Vagina (tissue), 2 donors: ENCODE results near the gene GPR17.

ENCODE experiments used
- POLR2A ChIP-seq, 2 donors: fragments of 450-650 bp; IDR thresholded peaks; one replicate each; pipeline ENCODE4 v1.6.1; 2017; ENCODE audit warnings: antibody characterized with exemption in 2 of 2, mild to moderate bottlenecking in 2 of 2, moderate library complexity in 2 of 2
- POLR2AphosphoS5 ChIP-seq, 2 donors: sonication (generic); formaldehyde crosslinking; IDR thresholded peaks; one replicate each; pipeline ENCODE4 v1.9.0; 2017; ENCODE audit warnings: antibody characterized with exemption in 2 of 2, mild to moderate bottlenecking in 2 of 2, low read depth in 1 of 2; ENCODE audit not compliant: insufficient read depth in 1 of 2
- TF ChIP-seq, protein P1 (sequence below), 3 experiments: fragments of 450-650 bp in 2 of 3; fragments of 200-600 bp in 1 of 3; sonication (generic) in 1 of 3; IDR thresholded peaks; one replicate each; pipeline ENCODE4 v1.5.1; 2017 to 2019; ENCODE audit warnings: antibody characterized with exemption in 3 of 3, mild to moderate bottlenecking in 2 of 3, moderate library complexity in 2 of 3

DNA sequence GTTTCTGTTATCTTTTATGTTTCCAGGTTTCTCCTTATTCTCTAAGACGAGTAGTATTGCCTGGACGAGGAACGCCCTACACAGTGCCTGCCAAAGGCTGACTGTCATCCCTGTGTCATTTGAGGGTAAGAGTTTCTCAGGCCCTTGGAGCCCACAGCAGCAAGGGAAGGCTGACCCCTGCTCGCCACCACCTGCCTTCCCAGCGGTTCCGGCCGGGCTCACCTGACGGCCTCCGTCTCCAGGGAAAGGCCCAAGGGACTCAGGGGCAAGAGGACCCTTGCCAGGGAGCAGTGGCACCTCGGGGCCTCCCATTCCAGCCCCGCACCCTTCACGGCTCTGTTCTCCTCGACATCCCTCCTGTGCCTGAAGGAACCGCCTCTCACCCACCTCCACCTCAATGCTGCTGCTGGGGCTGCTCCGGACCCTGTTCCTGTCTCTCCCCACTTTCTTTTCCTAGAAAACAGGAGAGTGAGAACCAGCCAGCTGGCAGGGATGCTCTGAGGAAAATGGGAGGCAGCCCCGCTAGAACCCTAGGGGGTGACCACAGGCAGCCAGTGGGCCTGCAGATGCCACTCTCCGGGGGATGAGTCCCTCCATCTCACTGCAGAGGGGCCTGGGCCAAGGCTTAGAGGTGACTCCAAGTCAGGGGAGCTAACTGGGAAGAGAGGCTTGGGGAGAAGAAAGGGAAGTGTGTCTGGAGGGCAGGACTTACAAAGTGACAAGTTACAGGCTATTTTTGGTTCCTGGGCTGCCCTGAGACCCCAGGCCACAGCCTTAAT is 27.5 kb downstream of the GPR17 start:
- TF ChIP-seq, protein P1, sequence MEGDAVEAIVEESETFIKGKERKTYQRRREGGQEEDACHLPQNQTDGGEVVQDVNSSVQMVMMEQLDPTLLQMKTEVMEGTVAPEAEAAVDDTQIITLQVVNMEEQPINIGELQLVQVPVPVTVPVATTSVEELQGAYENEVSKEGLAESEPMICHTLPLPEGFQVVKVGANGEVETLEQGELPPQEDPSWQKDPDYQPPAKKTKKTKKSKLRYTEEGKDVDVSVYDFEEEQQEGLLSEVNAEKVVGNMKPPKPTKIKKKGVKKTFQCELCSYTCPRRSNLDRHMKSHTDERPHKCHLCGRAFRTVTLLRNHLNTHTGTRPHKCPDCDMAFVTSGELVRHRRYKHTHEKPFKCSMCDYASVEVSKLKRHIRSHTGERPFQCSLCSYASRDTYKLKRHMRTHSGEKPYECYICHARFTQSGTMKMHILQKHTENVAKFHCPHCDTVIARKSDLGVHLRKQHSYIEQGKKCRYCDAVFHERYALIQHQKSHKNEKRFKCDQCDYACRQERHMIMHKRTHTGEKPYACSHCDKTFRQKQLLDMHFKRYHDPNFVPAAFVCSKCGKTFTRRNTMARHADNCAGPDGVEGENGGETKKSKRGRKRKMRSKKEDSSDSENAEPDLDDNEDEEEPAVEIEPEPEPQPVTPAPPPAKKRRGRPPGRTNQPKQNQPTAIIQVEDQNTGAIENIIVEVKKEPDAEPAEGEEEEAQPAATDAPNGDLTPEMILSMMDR (IDR thresholded peaks at IDR 0.05) = no peak
- no peak for TF ChIP-seq POLR2AphosphoS5 (IDR thresholded peaks at IDR 0.05; ENCODE audit: insufficient read depth in 1 of 2, low read depth in 1 of 2)
- TF ChIP-seq POLR2A (IDR thresholded peaks at IDR 0.05) = no peak
